Stimulated activated CD4-positive, alpha-beta T cell treated with anti-CD3 and anti-CD28 coated beads, TNF-alpha, amount 100 ng/mL, for 24 hours (primary cell): ENCODE results near the gene MNT.

Experiments used
- DNase-seq, 3 experiments: peaks; one replicate each; pipeline ENCODE4 v3.0.0-alpha.2; 2020; ENCODE audit warnings: low read depth in 3 of 3

The MNT gene

DNA sequence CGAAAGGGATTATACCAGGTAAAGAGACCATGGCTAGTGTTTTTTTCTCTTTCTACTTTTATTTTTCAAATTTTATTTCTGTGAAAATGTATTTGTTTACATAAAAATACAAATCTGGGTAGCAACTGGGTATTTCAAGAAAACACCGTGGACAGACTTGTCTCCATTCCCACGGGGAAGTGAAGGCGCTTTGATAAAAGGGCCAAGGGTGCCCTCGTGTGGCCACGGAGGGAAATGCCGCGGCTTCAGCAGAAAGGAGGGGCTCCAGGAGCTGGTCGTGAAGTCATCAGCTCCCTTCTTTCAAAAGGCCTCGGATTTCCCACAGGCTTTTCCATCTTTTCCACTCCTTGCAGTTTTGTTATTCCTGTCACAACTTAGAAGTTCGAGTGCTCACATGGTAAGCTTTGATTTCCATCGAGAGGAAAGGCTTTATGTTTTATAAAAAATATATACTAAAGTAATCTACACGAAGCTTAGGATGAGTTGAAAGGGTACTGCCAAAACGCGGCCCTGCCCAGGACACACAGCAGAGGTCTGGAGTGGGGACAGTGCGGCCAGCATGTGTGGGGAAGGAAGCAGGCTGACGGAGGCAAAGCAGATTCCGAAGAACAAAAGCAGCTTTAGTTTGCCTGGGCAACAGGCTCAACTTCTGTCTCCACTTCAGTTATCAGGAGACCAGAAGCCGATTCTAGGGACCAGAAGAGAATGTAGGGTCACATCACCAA lies 15.3 kb upstream of the MNT start:
- peak; percentile 73 to 84 (median 74) for DNase-seq

GRCh38 chr17:2415081-2415480 lies 14.2 kb upstream of the MNT start:
- no peak for DNase-seq

DNA sequence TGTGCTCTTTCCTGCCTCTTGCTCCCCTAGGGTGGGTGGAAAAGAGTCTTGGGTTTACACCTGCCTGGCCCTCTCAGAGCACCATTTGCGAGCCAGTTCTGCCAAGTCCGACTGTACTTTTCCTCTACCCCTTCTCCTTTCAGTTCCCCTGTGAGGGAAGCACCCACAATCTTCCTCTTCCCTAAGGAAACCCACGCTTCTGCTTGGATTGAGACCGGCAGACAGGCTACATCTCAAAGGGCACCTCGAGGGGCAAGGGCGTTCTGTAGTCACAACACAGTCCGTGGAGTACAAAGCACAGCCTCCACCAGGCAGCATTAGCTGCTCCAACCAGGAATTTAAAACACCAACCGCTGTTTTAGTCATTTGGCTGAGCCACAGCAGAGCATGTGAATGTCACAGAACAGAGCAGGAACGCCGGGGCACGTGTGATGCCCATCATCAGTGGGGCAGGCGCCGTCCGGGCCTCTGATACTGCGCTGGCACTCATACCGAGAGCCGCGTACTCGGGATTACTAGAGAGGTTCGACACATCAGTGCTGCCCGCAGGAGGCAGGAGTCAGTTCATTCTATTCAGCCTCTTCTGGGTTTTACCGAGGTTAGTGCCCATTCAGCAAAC lies 13.7 kb upstream of the MNT start:
- no peak for DNase-seq

DNA sequence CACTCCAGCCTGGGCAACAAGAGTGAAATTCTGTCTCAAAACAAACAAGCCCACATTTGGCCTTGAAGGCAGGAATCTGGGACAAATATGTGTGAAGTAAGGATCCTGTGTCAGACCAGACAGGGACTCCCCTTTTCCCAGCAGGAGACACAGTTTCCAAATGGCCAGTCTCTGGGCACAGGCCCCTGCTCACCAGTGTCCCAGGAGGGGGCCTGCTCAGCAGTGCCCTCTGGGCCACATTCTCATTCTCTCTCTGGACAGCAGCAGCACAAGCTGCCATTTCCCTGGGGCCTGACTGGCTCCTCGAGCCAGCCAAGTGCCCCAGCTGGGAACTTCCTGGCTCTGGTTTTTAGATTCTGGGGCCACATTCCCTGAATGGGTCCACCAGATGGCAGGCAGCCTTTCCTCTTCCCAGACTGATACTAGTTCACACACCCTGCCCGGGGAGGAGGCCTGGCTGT lies 11.7 kb upstream of the MNT start:
- no peak for DNase-seq

- DNase-seq, result no peak
These were observed 10.1 kb upstream of the MNT start for GRCh38 chr17:2410951-2411350.

GRCh38 chr17:2406903-2407790 lies 6.3 kb upstream of the MNT start:
- no peak for DNase-seq

DNA sequence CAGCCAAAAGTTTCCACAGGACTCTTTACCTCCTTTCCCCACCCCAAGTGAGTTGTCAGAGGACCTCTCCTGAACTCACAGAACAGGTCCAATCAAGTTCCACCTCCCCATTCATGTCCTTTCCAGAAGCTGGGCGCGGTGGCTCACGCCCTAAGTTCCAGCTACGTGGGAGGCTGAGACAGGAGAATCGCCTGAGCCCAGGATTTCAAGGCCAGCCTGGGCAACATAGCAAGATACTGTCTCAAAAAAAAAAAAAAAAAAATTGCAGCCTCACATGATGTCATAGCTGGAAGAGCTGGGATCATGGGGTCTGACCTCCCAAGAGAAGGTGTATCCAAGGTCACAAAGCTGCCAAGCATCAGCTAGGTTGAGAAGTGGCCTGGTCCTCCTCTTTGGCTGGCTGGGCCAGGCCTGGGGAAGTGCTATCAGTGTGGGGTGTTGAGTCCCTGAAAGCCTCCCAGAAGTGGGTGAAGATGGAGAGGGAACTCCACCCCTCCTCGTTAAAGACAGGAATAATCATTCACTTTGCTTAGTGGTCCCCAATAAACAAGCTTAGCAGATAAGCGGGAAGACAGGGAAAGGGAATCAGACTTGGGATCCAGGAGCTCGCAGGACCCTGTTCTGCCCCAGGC lies 5.5 kb upstream of the MNT start:
- DNase-seq, result no peak

DNA sequence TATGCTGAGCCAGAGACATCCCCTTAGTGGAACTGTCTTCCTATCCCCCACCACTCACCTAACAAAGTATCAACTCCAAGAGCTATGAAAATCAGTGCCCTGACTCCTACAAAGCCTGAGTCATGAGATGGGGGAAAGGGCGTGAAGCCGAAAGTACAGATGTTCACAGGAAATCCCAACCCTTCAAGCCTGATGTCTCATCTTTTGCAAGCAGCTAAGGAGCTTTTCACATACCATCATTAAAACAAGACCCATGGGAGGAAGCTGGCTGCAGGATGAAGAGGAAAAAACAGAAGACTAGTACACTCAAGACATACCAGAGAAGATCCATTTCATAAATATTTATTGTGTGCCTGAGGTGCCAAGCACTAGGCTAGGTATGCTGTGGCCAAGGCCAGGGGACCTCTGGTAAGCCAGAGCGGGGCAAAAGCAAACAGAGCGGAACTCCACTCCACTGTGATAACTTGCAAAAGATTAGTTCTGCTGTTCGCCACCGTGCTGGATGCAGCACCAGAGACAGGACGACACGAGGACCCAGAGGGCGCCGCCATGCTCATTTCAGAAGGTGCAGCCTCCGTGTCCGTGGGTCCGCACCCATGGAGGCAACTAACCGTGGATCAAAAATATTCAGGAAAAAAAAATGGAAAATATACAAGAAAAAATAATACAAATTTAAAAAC lies 4.5 kb upstream of the MNT start:
- DNase-seq, result no peak

DNA sequence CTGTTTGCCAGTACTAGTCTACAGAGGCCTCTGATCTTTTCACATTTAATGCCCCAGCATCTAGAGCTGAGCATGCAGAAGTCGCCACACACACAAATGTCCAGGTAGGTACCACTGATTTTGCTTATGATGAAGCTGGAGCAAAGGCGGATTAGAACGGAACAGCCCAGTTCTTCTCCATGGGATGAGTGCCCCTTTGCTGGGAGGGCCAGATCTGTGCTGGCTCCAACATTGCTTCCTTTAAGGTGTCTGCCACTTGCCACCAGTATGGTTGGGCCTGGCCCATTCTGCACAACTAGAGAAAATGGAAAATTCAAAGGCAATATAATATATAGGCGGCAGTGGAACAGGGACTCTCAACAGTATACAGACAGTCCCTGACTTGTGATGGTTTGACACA lies 2.2 kb upstream of the MNT start:
- no peak for DNase-seq

DNA sequence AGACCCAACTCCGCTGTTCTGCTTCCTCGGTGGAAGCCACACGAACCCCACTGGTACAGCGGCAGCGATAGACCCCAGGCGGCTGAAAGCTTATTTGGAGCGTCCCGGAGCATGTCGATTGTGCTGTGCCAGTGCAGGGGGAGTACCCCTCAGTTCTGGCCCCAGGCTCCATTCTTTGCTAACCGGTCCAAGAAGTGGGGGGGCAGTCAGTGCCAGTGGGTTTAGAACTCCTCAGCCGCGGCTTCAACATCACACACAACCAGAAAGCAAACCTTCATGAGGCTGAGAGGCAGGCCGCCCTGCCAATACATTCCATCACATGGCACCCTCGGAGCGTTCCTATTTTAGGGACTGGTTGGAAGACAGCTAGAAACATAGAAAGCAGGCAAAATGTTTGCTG lies 1.7 kb upstream of the MNT start:
- DNase-seq, result no peak

DNA sequence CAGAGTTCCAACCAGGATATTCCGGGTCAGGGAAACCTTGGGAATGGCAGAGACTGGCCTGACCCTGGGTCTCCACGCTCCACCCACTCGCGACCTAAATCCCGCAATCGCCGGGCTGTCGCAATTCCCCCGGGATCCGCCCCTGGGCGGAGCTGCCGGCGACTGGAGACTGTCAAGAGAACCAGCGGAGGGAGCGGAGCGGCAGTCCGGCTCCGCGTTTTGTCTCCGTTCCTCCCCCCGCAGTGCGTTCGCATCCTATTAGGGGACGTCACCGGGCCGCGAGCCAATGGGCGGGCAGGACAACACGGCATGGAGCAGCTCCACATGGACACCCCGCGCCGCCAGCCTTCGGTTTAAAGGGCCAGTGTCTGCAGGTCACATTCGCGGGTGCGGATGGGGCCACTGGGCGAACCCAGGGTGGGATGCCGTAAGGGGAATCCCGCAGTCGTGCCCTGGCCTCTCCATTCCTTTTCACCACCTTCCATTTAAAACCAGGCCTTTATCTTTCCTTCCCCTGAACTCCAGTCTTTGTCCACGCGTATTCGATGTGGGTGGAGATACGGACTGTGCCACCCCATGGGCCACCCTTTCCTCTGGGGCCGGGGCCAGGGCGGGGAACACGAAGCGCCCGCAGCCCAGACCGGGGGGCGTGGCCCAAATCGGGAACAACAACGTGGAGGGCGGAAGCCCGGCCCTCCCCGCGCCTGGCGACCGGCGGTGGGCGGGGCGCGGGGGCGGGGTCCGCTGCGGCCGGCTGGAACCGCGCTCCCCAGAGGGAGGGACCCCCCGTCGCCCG lies 764 bp upstream of the MNT start:
- peak; percentile 98 to 99 (median 99) for DNase-seq

DNA sequence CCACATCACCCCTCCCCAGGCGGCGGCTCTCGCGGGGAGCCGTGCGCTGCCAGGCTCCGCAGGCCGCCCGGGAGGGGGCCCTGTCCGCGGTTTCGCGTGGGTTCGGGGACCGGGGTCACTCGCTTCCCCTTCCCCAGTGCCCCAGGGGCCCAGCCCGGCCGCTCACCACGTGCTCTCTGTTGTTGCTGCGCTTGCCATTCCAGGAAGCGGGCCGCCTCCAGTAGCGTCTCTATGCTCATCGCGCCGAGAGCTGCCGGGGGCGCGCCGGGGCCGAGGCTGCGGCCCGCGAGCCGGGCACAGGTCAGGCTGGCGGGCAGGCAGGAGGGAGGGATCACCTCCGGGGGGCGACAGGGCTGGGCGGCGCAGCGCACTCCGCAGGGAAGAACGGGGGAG lies 390 bp downstream of the MNT start:
- peak in 2 of 3 experiments; percentile 31 to 64 for DNase-seq

DNA sequence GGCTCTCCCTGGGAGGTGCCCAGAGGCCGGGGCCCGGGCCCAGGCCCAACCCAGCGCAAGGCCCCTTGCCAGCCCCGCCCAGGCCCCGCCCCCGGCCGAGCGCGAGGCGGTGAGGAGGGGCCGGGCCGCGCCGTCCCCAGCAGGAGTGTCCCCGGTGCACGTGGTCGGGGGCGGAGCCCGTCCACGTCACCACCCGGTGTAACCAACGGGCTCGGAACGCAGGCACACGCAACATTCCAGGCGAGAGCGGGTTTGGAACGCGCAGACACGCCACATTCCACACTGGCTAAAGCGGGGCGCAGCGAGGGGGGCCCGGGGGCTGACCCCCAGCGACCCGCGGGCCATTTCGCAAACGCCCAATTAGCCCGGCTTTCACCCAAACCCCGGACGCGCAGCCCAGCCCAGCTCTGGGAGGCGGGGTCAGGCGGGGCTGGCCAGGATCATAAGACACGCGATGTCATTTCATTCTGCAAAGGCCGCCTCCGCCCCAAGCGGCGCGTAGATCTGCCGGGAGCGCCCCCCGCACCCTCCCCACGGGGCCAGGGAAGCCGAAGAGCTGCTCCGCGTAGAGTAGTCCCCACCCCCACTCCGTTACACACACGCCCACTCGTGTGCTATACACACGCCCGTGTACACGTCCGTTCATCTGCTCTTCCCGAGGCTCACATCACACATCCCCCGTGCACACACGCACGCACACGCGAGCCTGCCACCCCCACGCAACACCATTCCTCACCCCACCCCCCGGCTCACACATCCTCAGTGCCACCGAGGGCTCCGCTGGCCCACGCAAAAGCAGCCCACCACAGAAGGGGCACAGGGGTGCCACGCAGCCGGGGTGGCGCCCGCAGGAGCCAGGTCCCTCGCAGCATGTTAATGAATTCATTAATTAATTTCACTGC lies 1.0 kb downstream of the MNT start:
- peak; percentile 85 to 94 (median 89) for DNase-seq

- DNase-seq, result peak; percentile 20 to 55 (median 34)
These were observed 1.9 kb downstream of the MNT start for GRCh38 chr17:2398655-2399571.

DNA sequence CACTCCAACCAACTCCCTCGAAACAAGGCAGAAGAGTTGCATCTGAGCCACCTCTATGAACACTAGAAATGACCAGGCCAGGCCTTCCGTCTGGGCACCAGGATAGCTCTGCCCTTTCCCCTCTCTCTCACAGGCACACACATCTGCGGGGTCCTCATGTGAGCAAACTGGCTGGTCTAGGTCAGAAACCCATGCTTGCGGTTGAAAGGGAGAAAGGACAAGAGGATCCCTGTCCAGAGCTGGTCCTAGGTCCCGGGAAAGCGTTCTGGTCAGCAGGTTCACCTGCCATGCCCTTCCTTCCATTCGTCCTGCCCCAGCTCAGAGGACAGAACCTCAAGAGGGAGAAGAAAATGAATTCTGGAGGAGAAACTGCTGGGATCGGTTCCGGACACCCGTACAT lies 2.7 kb downstream of the MNT start:
- DNase-seq, result no peak

DNA sequence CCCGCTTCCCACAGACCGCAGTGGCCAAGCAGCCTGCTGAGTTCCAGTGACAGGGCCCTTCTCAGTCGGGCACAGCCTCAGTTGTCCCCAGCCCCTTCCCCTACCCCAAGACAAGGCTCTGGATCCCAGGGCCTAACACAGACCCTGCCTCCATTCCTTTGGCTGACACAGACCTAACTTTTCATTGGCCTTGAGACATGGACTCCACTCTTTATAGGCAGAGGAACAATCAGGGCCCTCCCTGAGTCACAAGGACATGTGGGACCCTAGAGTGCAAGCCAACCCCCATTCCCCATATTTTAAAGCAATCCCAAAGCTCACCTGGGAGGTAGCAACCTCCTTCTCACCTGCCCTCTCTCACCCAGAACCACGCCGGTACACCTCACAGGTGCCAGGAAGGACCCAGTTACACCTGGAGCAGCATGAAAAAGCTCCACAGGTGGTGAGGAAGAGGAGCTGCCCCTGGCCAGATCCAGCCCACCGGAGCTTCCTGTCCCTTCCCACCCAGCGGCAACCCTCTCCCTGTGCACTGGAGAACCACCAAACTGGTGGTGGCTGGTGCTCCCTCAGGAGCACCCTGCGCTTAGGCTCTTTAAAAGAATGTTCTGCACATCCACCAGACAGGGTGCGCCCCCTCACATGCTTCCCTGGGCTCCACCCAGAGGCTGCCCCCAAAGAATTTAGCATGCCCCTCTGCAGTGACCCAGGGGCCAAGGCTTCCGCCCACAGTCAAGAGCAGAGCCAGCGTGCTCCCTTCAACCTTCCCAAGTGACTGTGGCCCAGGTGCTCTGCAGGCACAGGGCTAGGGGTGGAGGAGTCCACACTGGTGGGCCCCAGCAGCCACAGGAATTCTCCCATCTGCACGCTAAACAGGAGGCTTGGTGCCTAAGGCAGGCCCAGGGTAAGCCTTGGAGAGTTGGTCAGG lies 3.4 kb downstream of the MNT start:
- DNase-seq, result no peak

GRCh38 chr17:2396568-2397246 lies 4.2 kb downstream of the MNT start:
- DNase-seq, result peak in 1 of 3 experiments; percentile 72
